HG02759 (cell line): Measurements from ENCODE around the gene ARHGAP9.
A peak's percentile ranks its signal among the peaks of the same experiment; 100 is the strongest.

ENCODE experiments used
- ATAC-seq: cut with Tn5 transposase; IDR thresholded peaks from one replicate; pipeline ENCODE4 v1.9.1; 2021; ENCODE audit warnings: mild to moderate bottlenecking, moderate library complexity; ENCODE audit not compliant: unreplicated experiment

ARHGAP9 gene

DNA sequence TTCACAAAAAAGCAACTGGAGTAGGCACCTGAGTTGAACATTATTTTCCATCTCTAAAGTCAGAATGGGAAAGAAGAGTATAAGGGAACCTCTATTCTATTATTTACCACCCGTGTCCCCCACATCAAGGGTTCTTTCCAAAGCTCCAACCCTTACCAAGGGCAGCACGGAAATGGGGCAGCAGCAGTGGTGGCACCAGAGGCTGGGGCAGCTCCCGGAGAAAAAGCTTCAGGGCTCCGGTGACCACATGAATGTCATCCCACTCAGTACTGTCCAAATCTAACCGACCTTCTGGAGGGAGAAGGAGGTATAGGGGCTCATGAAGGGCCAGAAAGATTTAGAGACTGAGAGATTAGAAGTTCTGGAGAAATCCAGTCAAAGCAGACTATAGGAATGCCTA, 5.8 kb downstream of the ARHGAP9 start:
- no peak for ATAC-seq

DNA sequence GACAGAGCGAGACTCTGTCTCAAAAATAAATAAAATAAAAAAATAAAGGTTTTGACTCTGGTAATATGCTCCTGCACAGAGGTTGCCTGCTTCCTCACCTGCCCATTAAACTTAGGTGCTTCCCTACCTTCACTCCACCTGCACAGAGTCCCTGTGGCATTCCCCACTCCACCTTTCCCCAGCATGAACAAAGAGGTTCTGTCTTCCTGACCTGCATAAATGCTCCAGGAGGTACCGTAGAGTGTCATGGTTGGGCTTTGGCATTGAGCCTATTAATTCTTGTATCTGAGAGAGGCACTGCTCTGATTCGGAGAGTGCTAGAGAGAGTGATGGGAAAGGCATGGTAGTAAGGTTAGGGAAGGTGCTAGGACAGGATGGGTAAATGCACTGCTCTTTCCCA, 6.3 kb downstream of the ARHGAP9 start:
- ATAC-seq = no peak

DNA sequence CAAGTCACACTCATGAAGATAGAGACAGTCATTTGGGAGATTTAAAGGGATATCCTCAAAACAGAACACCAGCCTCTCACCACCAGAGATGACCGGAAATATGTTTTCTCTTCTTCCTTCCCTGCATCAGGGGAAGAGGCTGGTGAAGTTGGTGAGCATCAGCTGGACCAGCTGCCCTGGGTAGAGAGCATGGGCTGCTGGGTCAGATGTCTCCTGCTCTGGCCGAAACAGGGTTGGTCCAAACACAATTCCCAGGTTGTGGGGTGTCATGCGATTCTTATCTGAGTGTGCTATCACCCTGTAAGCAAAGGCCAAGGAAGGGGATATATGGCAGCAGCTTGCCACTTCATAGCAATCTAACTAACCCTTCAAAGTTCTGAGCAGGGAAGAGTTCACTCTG, 7.3 kb downstream of the ARHGAP9 start:
- ATAC-seq = no peak

DNA sequence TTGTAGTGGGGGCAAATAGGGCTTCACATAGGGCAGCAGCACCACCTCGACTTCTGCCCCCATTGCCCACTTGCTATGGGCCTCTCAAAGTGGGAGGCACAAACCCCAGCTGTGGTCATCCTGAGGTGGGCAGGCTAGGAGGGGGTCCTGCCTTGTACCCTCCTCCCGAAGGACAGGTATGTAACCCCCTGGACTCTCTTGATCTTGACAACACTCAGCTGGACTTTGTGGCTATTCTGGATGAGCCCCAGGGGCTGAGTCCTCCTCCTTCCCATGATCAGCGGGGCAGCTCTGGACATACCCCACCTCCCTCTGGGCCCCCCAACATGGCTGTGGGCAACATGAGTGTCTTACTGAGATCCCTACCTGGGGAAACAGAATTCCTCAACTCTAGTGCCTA, 8.0 kb downstream of the ARHGAP9 start:
- ATAC-seq = no peak

DNA sequence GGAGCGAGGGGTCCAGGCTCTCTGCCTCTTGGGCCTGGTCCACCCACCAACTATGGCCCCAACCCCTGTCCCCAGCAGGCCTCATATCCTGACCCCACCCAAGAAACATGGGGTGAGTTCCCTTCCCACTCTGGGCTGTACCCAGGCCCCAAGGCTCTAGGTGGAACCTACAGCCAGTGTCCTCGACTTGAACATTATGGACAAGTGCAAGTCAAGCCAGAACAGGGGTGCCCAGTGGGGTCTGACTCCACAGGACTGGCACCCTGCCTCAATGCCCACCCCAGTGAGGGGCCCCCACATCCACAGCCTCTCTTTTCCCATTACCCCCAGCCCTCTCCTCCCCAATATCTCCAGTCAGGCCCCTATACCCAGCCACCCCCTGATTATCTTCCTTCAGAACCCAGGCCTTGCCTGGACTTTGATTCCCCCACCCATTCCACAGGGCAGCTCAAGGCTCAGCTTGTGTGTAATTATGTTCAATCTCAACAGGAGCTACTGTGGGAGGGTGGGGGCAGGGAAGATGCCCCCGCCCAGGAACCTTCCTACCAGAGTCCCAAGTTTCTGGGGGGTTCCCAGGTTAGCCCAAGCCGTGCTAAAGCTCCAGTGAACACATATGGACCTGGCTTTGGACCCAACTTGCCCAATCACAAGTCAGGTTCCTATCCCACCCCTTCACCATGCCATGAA, 8.6 kb downstream of the ARHGAP9 start:
- ATAC-seq = no peak

DNA sequence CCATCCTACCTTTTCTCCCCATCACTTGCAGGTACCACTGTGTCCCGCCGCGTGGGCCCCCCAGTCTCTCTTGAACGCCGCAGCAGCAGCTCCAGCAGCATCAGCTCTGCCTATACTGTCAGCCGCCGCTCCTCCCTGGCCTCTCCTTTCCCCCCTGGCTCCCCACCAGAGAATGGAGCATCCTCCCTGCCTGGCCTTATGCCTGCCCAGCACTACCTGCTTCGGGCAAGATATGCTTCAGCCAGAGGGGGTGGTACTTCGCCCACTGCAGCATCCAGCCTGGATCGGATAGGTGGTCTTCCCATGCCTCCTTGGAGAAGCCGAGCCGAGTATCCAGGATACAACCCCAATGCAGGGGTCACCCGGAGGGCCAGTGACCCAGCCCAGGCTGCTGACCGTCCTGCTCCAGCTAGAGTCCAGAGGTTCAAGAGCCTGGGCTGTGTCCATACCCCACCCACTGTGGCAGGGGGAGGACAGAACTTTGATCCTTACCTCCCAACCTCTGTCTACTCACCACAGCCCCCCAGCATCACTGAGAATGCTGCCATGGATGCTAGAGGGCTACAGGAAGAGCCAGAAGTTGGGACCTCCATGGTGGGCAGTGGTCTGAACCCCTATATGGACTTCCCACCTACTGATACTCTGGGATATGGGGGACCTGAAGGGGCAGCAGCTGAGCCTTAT, 9.2 kb downstream of the ARHGAP9 start:
- ATAC-seq = no peak

DNA sequence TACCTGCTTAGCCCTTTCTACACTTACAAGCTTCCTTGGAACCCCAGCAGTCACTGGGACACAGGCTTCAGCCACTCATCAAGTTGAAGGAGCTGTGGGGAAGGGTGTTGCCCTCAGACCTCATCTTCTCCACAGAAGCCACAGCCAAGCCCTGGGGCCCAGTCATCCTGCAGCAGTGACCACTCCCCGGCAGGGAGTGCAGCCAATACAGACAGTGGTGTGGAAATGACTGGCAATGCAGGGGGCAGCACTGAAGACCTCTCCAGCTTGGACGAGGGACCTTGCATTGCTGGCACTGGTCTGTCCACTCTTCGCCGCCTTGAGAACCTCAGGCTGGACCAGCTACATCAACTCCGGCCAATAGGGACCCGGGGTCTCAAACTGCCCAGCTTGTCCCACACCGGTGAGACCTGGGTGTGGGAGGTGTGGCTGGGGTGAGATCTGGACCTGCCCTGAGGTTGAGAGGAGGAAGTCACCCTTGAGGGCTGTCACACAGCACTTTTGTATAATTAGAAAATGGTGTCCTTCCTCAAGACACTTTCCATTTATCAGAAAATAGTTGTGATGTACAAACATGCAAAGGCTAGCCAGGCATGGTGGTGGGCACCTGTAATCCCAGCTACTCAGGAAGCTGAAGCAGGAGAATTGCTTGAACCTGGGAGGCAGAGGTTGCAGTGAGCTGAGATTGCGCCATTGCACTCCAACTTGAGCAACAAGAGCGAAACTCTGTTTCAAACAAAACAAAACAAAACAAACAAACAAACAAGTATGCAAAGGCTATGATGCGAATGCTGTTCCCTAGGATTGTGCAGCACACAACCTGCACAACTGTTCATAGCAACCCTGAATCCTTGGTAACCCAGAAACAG, 10.1 kb downstream of the ARHGAP9 start:
- ATAC-seq = no peak

DNA sequence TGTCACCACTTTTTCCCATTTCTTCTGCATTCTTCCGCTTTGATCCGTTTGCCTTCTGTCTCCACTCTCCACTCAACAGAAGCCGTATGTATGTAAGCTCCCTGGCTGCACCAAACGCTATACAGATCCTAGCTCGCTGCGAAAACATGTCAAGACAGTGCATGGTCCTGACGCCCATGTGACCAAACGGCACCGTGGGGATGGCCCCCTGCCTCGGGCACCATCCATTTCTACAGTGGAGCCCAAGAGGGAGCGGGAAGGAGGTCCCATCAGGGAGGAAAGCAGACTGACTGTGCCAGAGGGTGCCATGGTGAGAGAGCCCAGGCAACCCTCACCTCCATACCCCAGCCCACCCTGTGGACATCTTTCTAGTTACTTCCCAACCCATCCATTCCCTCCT, 11.8 kb downstream of the ARHGAP9 start:
- ATAC-seq = no peak

DNA sequence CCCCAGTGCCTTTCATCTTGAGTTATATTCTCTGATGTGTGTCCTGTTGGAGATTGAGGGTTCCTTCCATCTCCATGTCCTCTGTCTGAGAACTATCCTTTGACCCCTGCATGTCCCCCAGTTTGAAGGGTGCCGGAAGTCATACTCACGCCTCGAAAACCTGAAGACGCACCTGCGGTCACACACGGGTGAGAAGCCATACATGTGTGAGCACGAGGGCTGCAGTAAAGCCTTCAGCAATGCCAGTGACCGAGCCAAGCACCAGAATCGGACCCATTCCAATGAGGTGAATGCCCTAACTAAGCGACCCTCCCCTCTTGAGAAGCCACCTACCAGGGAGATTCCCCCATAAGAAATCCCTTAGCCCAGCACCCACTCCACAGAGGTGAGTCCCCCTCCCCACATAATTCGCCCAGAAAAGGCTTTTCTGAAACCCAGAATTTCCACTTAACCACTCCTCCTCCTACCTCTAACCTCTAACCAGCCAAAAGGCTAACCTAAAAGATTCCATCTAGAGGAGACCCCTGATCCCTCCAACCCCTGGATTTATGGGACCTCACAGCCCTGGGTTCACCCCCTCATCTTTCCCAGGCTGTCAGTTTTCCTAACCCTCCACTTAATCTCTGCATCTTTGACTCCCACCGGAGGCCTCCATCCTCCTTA, 12.3 kb downstream of the ARHGAP9 start:
- no peak for ATAC-seq

DNA sequence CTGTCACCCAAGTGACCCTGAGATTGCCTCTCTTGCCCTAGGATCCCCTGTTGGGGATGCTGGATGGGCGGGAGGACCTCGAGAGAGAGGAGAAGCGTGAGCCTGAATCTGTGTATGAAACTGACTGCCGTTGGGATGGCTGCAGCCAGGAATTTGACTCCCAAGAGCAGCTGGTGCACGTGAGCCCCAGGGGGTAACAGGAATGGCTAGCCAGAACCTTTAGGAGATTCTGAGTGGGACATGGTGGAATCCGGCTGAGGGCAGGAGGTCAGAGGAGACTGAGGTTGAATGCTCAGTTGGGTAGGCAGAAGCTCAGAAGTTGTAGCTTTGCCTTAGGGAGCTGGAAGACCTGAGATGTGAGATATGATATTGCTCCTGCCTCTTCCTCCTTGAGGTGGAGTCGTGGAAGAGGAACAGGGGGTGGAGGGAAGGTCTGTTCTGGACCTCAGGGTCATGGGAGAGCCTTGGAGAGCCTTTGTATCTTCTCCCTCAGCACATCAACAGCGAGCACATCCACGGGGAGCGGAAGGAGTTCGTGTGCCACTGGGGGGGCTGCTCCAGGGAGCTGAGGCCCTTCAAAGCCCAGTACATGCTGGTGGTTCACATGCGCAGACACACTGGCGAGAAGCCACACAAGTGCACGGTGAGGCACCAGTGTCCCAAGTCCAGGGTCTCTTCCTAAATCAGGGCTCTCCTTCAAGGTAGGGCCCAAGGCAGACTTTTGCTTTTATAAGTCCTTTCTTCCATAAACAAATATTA, 13.7 kb downstream of the ARHGAP9 start:
- ATAC-seq = no peak

DNA sequence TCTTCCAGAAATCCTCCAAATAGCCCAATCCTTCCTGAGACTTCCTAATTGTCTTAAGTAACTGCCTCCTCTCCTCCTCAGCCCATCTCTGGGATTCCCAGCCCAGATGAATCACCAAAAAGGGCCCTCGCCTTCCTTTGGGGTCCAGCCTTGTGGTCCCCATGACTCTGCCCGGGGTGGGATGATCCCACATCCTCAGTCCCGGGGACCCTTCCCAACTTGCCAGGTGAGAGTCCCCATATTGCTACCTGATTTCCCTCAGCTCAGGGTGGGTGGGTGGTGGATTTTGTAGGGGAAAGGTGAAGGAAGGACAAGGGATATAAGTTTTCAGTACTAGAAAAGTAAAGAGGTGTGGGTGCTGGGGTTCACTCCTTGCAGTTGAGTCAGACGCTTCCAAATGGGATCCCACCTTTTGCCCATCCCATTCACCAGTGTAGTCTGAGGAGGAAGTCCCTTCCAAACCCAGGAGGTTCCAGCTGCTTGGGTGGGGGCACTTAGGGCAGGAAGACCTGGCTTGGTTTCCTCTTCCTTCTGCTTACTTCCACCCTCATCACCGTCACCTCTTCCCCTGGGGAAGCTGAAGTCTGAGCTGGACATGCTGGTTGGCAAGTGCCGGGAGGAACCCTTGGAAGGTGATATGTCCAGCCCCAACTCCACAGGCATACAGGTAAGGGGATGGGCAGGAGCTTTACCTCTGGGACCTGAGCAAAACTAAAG, 14.5 kb downstream of the ARHGAP9 start:
- ATAC-seq = no peak

DNA sequence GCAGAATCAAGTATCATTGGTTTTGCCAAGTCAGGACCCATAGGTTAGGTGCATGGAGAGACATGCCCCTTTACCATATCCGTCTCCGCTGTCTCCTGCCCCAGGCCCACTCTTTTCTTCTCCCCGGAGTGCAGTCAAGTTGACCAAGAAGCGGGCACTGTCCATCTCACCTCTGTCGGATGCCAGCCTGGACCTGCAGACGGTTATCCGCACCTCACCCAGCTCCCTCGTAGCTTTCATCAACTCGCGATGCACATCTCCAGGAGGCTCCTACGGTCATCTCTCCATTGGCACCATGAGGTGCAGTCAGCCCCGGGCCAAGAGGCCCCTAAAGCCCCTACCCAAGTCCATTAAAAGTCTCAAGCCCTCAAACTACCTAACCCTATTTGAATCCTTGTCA, 15.1 kb downstream of the ARHGAP9 start:
- ATAC-seq = no peak

DNA sequence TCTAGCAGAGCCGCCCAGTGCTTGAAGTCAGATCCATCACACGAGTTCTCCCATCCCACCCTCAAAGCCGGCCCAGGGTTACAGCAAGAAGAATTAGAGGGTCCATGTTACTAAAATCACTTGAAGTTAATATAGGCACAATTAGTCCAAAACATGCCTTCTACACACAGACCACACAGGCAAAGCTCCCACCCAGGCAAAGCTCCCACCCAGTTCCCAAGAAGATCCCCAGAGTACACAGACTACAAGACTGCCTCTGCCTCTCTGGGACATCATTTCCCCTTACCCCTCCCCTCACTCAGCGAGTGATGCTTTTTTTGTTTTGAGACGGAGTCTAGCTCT, 16.8 kb downstream of the ARHGAP9 start:
- ATAC-seq = no peak

DNA sequence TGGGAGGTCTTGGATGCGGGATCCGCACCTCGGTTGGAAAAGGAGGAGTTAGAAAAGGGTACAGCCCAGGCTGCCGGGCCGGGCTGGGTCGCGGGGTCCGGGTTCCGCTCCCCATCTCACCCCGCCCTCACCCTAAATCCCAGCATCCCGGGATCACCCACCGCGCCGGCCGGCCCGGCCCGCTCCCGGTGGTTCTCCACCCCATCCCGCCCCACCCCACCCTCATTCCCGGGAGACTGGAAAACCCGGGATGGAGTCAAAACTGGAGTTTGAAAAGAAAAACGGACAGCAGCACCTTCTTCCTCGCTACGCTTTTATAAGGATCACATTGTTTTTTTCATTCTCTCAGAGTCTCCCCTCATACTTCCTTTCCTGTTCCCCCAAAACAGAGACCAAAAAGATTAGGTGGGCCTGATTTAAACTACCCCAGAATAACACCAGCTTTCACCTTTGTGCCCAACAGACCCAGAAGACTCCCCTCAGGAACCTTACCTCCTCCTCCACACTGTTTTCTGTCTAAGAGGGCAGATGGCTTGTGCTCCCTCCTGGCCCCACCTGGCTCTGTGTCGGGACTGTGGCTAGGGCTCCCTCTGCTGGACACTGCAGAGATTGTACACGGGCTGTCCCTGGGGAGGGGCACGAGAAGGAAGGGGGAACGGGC, 17.3 kb downstream of the ARHGAP9 start:
- peak; percentile 69 for ATAC-seq

DNA sequence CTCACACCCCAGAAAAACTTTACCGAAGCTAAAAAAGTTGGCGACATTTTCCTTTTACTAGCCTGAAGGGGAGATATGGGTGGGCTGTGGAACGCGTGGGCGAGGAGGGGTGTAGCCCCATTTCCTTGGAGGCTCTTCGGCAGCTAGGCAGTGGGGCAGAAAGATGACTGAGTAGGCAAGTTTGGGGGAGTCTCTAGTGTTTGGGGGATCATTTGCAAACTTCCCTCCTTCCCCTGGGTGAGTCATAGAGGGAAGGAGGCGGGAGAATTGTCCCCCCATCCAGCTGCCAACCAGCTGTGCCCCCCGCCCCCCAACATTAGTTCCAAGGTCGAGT, 17.8 kb downstream of the ARHGAP9 start:
- no peak for ATAC-seq

DNA sequence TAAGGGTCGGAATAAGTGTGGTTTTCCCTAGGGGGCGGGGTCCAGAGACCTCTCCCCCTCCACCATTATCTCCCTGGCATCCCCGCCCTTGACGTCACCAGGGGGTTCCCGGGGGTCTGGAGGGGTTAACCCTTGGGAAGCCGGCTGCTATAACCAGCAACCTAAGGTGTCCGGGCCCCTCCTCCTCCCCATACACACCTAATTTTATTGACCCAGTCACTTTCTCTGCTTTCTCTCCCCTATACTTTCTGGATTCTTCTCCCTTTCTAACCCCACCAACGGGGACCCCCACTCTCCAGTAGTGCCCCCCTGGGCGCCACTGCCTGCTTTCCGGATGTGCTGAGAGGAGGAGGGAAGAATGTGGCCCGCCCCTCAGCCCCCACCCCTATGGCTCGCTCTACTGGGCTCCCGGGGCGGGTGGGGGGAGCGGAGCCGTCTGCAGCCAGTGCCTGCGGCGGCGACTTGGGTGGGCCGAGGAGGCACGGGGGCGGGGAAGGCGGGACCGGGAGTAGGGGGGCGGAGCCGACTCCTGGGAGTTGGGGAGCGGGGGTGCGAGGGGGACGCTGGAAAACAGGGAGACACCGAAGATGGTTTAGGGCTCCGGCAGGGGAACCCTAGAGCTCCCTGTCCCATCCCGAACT, 18.3 kb downstream of the ARHGAP9 start:
- ATAC-seq = no peak

DNA sequence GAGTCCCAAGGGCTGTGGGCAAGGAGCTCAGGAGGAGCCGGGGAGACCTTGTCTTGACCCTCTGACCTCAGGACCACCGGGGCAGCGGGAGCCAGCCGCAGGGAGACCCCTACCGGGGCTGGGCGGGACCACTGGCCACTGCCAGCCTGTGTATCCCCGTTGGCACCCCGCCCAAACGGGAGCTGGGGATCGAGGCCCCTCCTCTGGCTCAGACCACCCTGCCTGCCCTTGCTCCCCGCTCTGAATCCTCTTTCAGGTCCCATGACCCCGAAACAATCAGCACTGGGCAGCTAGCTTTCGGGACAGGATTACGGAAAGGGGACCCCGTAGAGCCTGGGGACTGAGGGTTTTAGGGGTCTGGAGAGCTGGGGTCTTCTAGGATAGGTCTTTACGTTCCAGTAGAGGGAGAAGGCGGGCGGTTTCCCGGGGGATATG, 18.8 kb downstream of the ARHGAP9 start:
- ATAC-seq = no peak

DNA sequence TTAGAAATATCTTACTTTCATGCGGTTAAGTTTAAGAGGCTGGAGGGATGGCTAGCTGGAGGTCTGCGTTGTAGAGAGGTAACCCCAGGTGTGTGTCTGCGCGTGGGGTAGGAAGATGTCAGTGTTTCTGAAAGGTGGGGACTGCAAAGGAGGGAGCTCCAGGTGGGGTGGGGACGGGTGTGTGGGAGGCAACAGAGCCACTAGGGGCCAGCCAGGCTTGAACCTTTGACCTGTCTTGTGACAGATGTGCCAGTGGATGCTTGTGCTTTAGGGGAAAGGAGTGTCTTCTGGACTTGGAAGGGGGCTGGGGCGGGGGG, 19.2 kb downstream of the ARHGAP9 start:
- ATAC-seq = no peak

DNA sequence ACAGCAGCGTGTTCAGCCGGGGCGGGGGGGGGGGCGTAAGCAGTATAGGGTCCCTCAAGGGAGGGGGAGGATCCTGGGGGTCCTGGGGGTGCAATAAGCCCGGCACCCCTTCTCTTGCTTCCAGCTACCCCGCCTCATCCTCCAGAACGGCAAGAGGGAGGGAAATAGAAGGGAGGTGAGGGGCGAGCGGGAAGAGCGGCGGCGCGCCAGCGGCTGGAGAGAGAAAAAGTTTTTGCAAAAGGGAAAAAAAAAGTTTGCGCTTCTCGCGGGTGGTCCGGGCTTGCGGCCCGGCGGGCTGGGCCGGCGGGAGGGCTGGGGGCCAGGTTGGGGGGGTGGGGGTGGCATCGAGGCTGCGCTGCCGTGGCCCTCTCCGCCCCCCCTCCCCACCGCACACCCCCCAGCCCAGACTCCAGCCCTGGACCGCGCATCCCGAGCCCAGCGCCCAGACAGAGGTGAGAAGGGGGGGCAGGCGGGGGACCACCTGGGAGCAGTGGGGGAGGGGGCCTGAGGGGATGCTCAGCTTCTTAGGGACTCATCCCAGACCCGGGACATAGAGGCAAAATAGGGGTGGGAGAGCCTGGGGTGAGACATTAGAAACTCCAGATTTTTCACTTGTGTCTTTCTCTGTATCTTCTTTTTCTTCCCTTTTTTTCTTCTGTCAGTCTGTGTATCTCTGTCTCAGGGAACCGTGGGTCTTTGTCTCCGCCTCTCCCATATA, 19.8 kb downstream of the ARHGAP9 start, which contains the start of gene GLI1:
GLI1 (plus strand) TSS at position 36 of the 718 bp plus-strand sequence. CDS start 3,907 bp downstream, outside the sequence.
- ATAC-seq = no peak
